Lung (tissue), 12 donors: Measurements from ENCODE around the gene SLC4A11. TPM values are rescaled to one million over a fixed set of nuclear protein-coding genes. Genes with fewer than 3 reads are reported as not detected.

Experiments
- ATAC-seq: fragments of 200-7000 bp; cut with Tn5 transposase; one replicate; pipeline ENCODE4 v1.9.1; 2020; ENCODE audit warnings: moderate number of reproducible peaks; ENCODE audit not compliant: insufficient read depth, low FRiP score
- DNase-seq, 3 donors: peaks; one replicate each; pipeline ENCODE4 v3.0.0-alpha.2; 2013 to 2017
- H3K27ac ChIP-seq, 2 donors: one replicate each; pipeline ENCODE4 v1.5.1; 2013; ENCODE audit warnings: mild to moderate bottlenecking in 2 of 2, moderate library complexity in 2 of 2, control low read depth in 1 of 2, inconsistent platforms in 1 of 2, low read depth in 1 of 2, low read length in 1 of 2
- H3K27me3 ChIP-seq, 3 donors: one replicate each; pipeline ENCODE4 v1.5.1; 2013; ENCODE audit warnings: low read length in 2 of 3; ENCODE audit not compliant: control insufficient read depth in 3 of 3, insufficient read depth in 3 of 3
- H3K36me3 ChIP-seq, 4 donors: one replicate each; pipeline ENCODE4 v1.5.1; 2013; ENCODE audit warnings: low read length in 4 of 4, mild to moderate bottlenecking in 1 of 4, moderate library complexity in 1 of 4; ENCODE audit not compliant: control insufficient read depth in 4 of 4, insufficient read depth in 4 of 4
- H3K4me1 ChIP-seq, 5 donors: one replicate each; pipeline ENCODE4 v1.5.1; 2013; ENCODE audit warnings: low read length in 5 of 5, mild to moderate bottlenecking in 2 of 5, moderate library complexity in 1 of 5; ENCODE audit not compliant: control insufficient read depth in 5 of 5, insufficient read depth in 5 of 5
- H3K4me3 ChIP-seq: one replicate; pipeline ENCODE4 v1.5.1; 2013; ENCODE audit warnings: mild to moderate bottlenecking, control low read depth, moderate library complexity
- H3K9ac ChIP-seq, 2 donors: one replicate each; pipeline ENCODE4 v1.5.1; 2013; ENCODE audit warnings: low read length in 2 of 2, control low read depth in 1 of 2; ENCODE audit not compliant: insufficient read depth in 1 of 2
- H3K9me3 ChIP-seq, 4 donors: one replicate each; pipeline ENCODE4 v1.5.1; 2013; ENCODE audit warnings: low read length in 3 of 4, mild to moderate bottlenecking in 1 of 4, moderate library complexity in 1 of 4; ENCODE audit not compliant: control insufficient read depth in 4 of 4, insufficient read depth in 3 of 4
- WGBS, 2 donors: extraction: QIAGEN DNeasy Blood & Tissue Kit; methylation state at CpG; one replicate each; pipeline ENCODE4 v1.1.7; 2013; 5-methylcytosine and 5-hydroxymethylcytosine counted together
- polyA plus RNA-seq, 2 donors: library from polyadenylated mRNA; stranded (reverse); fragments of 200-250 nt; gene quantifications; one replicate each; pipeline ENCODE4 v1.2.1, GENCODE V29; 2013
- total RNA-seq, 2 donors: library from RNA; depleted of rRNA in 1 of 2; stranded (reverse); fragments of >200 nt in 1 of 2; gene quantifications; one replicate each; pipeline ENCODE4 v1.2.1, GENCODE V29; 2014 to 2021
- TF ChIP-seq, protein P1 (sequence below): IDR thresholded peaks from 2 replicates; pipeline ENCODE4 v1.5.1; 2012; ENCODE audit warnings: mild to moderate bottlenecking; ENCODE audit errors: control extremely low read depth, extremely low read depth
- donor health status: control.
- donor health status: control.
- donor health status: Bipolar disorder and iron deficiency.
- donor health status: healthy.
- donor health status: DM: yes; HTN: yes; CAD: no.

SLC4A11 gene
- total and polyA plus RNA-seq, 4 donors, result 0.40 to 8.8 (median 4.7) TPM

DNA sequence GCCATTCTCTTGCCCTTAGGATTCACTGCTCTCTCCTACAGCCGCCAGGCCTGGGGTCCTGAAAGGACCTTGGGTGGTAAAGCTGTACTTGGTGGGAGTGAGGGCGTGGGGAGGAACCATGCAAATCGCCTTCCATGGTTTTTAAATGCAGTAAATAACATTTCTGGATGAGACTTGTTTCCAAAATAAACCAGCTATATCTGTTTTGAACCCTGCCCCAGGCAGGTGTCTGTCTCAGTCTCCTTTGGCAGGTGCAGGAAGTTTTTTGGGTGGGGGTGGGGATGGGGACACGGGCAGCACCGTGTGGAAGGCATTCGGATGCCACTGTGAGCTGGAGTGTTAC is 15.4 kb downstream of the SLC4A11 start:
- no peak overlapping the region for H3K4me3 ChIP-seq
- TF ChIP-seq, protein P1, sequence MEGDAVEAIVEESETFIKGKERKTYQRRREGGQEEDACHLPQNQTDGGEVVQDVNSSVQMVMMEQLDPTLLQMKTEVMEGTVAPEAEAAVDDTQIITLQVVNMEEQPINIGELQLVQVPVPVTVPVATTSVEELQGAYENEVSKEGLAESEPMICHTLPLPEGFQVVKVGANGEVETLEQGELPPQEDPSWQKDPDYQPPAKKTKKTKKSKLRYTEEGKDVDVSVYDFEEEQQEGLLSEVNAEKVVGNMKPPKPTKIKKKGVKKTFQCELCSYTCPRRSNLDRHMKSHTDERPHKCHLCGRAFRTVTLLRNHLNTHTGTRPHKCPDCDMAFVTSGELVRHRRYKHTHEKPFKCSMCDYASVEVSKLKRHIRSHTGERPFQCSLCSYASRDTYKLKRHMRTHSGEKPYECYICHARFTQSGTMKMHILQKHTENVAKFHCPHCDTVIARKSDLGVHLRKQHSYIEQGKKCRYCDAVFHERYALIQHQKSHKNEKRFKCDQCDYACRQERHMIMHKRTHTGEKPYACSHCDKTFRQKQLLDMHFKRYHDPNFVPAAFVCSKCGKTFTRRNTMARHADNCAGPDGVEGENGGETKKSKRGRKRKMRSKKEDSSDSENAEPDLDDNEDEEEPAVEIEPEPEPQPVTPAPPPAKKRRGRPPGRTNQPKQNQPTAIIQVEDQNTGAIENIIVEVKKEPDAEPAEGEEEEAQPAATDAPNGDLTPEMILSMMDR, result no peak
- H3K27ac ChIP-seq, result no peak overlapping the region
- H3K27me3 ChIP-seq, result no peaks in the 10 kb centered on the region
- peaks cover 4 to 43% (median 10%) of the 10 kb centered on the region in 4 donors for H3K36me3 ChIP-seq
- H3K9me3 ChIP-seq, result no peaks in the 10 kb centered on the region
- DNase-seq (no peak), ATAC-seq (no peak)
- 79 to 86% methylated on average over 6 of the region's 6 CpGs for WGBS, 2 donors
- peaks cover 0 to 3% (median 0%) of the 10 kb centered on the region in 5 donors for H3K4me1 ChIP-seq
- no peak overlapping the region for H3K9ac ChIP-seq

DNA sequence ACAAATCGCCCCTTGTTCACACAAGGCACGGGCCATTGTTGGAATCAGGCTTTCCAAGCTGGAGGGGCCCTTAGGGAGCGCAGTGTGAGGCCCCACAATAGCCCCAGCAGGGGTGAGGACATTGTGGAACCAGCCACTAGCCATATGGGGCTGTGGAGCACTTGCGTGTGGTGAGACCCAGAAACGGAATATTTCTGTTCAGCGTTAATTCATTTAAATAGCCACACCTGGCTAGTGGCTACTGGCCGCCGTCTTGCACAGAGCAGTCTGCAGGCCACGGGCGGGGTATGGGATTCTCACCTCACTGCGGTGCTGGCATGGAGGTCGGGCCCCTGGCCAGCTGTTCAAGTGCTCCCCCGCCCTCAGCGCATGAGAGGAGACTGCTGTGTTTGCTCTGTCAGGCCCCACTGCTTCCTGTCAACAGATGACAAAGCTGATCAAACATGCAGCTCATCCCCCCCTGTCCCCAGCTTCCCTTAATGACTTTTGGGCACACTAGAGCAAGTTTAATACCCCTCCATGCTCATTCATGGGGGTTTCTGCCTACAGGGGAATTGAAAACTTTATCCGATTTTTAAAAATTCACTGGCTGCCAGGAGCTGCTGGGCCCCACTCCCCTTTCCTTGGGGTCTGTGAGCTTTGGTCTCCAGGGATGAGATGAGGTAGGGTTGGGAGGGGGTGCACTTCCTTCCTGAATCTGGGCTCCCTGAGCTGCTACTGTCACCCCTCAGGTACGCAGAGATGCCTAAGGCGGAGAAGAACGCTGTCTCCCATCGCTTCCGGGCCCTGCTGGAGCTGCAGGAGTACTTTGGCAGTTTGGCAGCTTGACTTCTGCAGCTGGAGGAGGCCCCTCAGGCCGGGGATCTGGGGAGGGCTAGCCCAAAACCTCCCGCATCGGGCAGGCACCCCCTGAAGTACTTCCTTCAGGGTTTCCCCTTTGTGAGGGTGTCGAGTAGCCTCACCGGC is 16.1 kb downstream of the SLC4A11 start:
- H3K9ac ChIP-seq, result no peak overlapping the region
- WGBS, 2 donors, result 42 to 62% methylated on average over 25 of the region's 25 CpGs

DNA sequence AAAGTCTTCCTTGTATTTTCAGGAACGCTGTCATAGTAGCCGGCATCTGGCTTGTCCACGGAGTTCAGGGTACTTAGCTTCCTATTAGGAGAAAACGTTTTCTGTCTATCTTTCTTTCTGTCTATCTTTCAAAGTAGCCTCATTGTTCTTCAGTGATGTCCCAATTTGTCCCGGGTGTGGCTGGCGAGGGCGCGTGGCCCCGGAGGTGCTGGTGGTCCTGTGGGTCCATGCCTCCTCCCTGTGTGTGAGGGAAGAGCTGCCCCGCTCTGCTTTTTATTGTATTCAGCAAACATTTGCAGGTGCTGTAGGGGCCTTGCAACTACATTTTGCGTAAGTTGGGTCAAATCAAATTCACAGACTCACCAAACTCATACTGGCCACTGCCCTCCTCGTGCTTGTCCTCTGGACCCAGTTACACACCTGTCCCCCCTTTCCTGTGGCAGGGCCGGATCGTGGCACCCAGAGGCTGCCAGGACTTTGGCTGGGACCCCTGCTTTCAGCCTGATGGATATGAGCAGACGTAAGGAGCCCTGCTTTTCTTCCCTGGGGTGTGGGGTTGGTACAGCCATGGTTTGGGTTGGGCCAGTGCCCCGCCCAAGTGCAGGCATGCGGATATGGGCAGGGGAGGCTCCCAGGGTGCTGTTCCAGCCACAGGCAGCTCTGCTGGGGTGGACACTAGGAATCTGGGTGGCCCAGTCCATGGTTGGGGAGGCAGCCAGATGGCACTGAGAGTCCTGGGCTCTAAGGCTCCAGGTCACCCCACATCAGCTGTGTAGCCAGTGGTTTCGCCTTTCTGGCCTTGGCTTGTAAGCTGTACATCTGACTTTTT is 17.4 kb downstream of the SLC4A11 start:
- WGBS, 2 donors, result 90 to 92% methylated on average over 18 of the region's 18 CpGs
- H3K9ac ChIP-seq, result no peak overlapping the region
- H3K9me3 ChIP-seq, result no peaks in the 10 kb centered on the region
- peaks cover 4 to 38% (median 10%) of the 10 kb centered on the region in 4 donors for H3K36me3 ChIP-seq
- H3K4me3 ChIP-seq, result no peak overlapping the region
- peaks cover 0 to 6% (median 0%) of the 10 kb centered on the region in 5 donors for H3K4me1 ChIP-seq
- TF ChIP-seq, protein P1, result no peak
- H3K27me3 ChIP-seq, result no peaks in the 10 kb centered on the region
- no peak for ATAC-seq
- H3K27ac ChIP-seq, result no peak overlapping the region
- no peak for DNase-seq

More for the DNA sequence above, 16.1 kb downstream of the SLC4A11 start:
- Histone ChIP-seq H3K36me3 (peaks cover 4 to 43% (median 10%) of the 10 kb centered on the region in 4 donors), H3K4me1 (peaks cover 0 to 6% (median 0%) of the 10 kb centered on the region in 5 donors), H3K4me3 (no peak overlapping the region), H3K9me3 (no peaks in the 10 kb centered on the region), H3K27me3 (no peaks in the 10 kb centered on the region), H3K27ac (peak overlapping the region in 1 of 2 donors; percentile 5)
- peak in 1 of 3 donors; percentile 10 for DNase-seq
- no peak for ATAC-seq
- TF ChIP-seq, protein P1, result no peak
